Prostate gland (tissue), 2 donors: ENCODE measurements around the gene RS1.

ENCODE experiments used
- POLR2A ChIP-seq: fragments of 450-650 bp; IDR thresholded peaks from one replicate; pipeline ENCODE4 v1.6.1; 2016; ENCODE audit warnings: antibody characterized with exemption, mild to moderate bottlenecking
- TF ChIP-seq, protein P1 (sequence below), 4 experiments: fragments of 200-600 bp in 2 of 4; fragments of 450-650 bp in 2 of 4; sonication (generic) in 2 of 4; IDR thresholded peaks; 1 replicate in 3 of 4; 2 replicates in 1 of 4; pipeline ENCODE4 v1.5.1; 2016 to 2019; ENCODE audit warnings: antibody characterized with exemption in 4 of 4, mild to moderate bottlenecking in 2 of 4, moderate library complexity in 2 of 4

DNA sequence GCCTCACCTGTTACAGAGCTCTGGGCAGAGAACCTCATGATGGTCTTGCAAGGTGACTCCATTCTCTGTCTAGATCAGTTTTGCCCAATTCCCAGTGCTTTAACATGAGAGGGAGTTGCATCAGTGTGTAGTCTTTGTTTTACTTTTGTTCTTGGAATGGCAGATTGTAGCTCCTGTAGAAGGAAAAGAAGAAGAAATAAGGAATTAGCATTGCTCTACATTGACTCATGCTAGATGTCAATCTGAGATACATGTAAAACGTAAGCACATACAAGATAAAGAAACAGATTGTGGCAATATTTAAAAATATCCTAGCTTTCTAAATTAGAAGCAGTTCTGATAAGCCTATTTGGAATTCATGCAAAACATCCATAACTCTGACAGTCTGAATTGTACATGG lies 19.5 kb upstream of the RS1 start:
- TF ChIP-seq, protein P1, sequence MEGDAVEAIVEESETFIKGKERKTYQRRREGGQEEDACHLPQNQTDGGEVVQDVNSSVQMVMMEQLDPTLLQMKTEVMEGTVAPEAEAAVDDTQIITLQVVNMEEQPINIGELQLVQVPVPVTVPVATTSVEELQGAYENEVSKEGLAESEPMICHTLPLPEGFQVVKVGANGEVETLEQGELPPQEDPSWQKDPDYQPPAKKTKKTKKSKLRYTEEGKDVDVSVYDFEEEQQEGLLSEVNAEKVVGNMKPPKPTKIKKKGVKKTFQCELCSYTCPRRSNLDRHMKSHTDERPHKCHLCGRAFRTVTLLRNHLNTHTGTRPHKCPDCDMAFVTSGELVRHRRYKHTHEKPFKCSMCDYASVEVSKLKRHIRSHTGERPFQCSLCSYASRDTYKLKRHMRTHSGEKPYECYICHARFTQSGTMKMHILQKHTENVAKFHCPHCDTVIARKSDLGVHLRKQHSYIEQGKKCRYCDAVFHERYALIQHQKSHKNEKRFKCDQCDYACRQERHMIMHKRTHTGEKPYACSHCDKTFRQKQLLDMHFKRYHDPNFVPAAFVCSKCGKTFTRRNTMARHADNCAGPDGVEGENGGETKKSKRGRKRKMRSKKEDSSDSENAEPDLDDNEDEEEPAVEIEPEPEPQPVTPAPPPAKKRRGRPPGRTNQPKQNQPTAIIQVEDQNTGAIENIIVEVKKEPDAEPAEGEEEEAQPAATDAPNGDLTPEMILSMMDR (IDR thresholded peaks at IDR 0.05), result no peak
- no peak for TF ChIP-seq POLR2A
